Measurements from ENCODE around the gene COBL.

Gene COBL

GRCh38 chr7:51270965-51271364 is 45.6 kb downstream of the COBL start:
- no peak overlapping the region for H3K4me3 ChIP-seq (ENCODE audit: low read depth, low read length)
- DNase-seq (ENCODE audit: low read depth): no peak
- TF ChIP-seq CTCF (IDR thresholded peaks at IDR 0.05; ENCODE audit: insufficient read depth, low read depth, low read length, missing control alignments): no peak

DNA sequence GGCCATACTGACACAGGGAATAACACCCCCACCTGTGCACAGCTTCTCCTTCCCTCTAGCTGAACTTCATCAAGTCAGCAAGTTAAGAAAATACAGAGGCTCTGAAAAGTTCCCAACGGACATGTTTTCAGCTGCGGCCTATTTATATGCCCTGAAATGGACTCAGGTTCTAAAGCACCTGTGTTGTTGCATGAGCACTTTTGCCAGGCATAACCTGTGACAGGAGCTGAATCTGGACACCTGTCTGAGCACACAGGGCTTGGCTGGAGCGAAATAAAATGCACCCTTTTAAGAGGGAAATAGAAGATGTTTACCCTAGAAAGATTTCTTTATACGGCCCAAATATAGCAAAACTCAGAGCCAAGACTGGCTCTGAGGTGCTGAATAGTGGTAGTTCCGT is 46.7 kb downstream of the COBL start:
- no peak overlapping the region for H3K4me3 ChIP-seq (ENCODE audit: low read depth, low read length)
- no peak for TF ChIP-seq CTCF (IDR thresholded peaks at IDR 0.05; ENCODE audit: insufficient read depth, low read depth, low read length, missing control alignments)
- DNase-seq (ENCODE audit: low read depth): no peak

GRCh38 chr7:51269321-51269720 is 47.3 kb downstream of the COBL start:
- no peak for DNase-seq (ENCODE audit: low read depth)
- no peak for TF ChIP-seq CTCF (IDR thresholded peaks at IDR 0.05; ENCODE audit: insufficient read depth, low read depth, low read length, missing control alignments)
- H3K4me3 ChIP-seq (ENCODE audit: low read depth, low read length): no peak overlapping the region

- DNase-seq (ENCODE audit: low read depth): no peak
- TF ChIP-seq CTCF (IDR thresholded peaks at IDR 0.05; ENCODE audit: insufficient read depth, low read depth, low read length, missing control alignments): no peak
- H3K4me3 ChIP-seq (ENCODE audit: low read depth, low read length): no peak overlapping the region
These were observed 47.8 kb downstream of the COBL start for GRCh38 chr7:51268859-51269258.

DNA sequence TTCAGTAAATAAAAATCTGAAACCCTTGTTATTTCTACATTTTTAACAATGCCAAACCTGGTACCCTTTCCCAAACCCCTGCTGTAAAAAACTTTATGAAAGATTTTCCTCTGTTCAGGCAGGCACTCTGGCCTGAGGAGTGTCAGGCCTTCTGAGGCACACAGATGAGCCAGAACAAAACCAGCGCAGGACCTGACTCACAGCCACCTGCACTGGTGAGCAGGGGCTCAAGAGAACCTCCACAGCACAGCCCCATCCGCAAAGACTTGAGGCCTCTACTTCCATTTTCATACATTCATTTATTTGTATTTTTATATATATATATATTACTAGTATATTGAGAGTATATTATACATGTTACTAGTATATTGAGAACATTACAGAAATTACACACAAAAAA is 49.4 kb downstream of the COBL start:
- TF ChIP-seq CTCF (IDR thresholded peaks at IDR 0.05; ENCODE audit: insufficient read depth, low read depth, low read length, missing control alignments): no peak
- no peak for DNase-seq (ENCODE audit: low read depth)
- no peak overlapping the region for H3K4me3 ChIP-seq (ENCODE audit: low read depth, low read length)

DNA sequence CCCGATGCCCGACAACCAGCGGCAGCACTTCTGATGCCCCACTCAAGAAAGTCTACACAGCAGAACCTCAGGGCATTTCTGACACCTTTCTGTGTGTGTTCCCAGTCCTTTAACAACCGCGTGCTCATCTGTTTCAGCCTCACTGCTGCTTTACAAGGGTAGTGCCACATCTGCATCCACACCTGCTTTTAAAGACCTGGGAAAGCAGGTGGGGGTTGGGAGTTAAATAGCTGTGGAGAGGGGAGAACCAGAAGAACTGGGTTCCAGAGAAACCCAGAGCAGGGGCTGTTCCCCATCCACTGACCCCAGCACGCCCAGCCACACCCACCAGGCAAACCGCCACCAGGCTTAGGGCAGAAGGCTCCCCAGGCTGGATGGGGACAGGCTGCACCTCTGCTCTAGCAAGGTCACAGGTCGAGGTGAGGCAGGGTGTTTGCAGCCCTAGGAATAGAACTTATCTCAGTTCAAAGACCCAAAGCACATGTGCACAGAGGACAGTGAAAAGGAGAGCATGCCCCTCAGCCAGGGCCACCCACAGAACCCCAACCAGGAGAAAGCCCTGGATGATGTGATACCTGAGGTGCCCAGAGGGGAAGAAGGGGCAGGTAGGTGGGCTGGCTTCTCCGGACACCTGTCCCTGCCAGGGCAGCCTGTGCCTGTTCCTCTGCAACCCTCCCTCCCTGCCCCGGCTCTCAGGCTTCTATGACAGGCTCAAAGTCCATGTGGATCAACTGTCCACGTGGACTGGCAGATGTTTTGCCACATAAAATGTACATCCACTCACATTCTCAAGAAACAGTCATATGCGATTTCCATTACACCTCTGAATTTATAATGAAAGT is 51.3 kb downstream of the COBL start:
- DNase-seq (ENCODE audit: low read depth): no peak
- TF ChIP-seq CTCF (IDR thresholded peaks at IDR 0.05; ENCODE audit: insufficient read depth, low read depth, low read length, missing control alignments): no peak
- no peak overlapping the region for H3K4me3 ChIP-seq (ENCODE audit: low read depth, low read length)
